Keratinocyte (primary cell): ENCODE measurements around the gene CSTA.
"Not testable (repeated sequence)": the region's sequence is repeated elsewhere in the genome, so short reads cannot be mapped to it uniquely, and the experiment has no call there.

Experiments used
- EZH2 ChIP-seq: IDR thresholded peaks from one replicate; pipeline ENCODE4 v1.6.1; 2012; ENCODE audit warnings: inconsistent platforms, mild to moderate bottlenecking, low read length, moderate library complexity
- TF ChIP-seq, protein P1 (sequence below), 3 experiments: IDR thresholded peaks in 1 of 3; conservative IDR thresholded peaks in 1 of 3; optimal IDR thresholded peaks in 1 of 3; 2 replicates in 2 of 3; 3 replicates in 1 of 3; pipeline versions ENCODE3 to v1.5.1; 2011; ENCODE audit warnings: low read length in 3 of 3, mild to moderate bottlenecking in 3 of 3, moderate library complexity in 2 of 3, control low read depth in 1 of 3, inconsistent platforms in 1 of 3; ENCODE audit not compliant: insufficient read depth in 2 of 3; ENCODE audit errors: extremely low read depth in 1 of 3

DNA sequence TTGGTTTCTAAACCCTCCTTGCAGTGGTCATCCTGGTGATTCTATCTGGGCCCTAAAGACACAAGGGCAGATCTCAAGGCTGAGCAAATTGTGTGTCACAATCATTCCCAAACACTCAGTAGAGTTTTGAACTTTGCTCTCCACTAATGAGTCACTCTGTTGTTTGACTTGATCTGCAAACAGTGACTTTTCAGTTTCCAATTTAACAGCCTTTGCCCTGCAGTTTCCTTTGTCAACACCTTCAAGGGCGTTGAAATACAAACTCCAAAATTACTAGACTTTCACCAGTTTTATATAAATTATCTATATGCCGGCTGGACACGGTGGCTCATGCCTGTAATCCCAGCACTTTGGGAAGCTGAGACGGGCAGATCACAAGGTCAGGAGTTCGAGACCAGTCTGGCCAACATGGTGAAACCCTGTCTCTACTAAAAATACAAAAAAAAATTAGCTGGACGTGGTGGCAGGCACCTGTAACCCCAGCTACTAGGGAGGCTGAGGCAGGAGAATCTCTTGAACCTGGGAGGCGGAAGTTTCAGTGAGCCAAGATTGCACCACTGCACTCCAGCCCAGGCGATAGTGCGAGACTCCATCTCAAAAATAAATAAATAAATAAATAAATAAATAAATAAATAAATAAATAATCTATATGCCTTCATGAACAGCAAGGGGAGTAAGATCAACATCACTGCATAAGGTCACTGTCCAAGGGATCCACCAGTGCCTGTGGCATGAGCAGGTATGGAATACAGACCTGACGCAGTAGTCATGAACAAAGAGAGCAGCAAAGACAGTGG is 40.7 kb downstream of the CSTA start:
- TF ChIP-seq, protein P1, sequence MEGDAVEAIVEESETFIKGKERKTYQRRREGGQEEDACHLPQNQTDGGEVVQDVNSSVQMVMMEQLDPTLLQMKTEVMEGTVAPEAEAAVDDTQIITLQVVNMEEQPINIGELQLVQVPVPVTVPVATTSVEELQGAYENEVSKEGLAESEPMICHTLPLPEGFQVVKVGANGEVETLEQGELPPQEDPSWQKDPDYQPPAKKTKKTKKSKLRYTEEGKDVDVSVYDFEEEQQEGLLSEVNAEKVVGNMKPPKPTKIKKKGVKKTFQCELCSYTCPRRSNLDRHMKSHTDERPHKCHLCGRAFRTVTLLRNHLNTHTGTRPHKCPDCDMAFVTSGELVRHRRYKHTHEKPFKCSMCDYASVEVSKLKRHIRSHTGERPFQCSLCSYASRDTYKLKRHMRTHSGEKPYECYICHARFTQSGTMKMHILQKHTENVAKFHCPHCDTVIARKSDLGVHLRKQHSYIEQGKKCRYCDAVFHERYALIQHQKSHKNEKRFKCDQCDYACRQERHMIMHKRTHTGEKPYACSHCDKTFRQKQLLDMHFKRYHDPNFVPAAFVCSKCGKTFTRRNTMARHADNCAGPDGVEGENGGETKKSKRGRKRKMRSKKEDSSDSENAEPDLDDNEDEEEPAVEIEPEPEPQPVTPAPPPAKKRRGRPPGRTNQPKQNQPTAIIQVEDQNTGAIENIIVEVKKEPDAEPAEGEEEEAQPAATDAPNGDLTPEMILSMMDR (optimal IDR thresholded peaks at IDR 0.05 in 1 of 3, IDR thresholded peaks at IDR 0.05 in 1 of 3, conservative IDR thresholded peaks at IDR 0.05 in 1 of 3; ENCODE audit: extremely low read depth in 1 of 3, insufficient read depth in 2 of 3, low read length in 3 of 3), result not testable (repeated sequence)
- not testable (repeated sequence) for TF ChIP-seq EZH2
